HG02852 (cell line): ENCODE data around the gene KLB.

Experiments
- ATAC-seq: cut with Tn5 transposase; IDR thresholded peaks from one replicate; pipeline ENCODE4 v1.9.1; 2021; ENCODE audit warnings: mild to moderate bottlenecking, moderate library complexity; ENCODE audit not compliant: unreplicated experiment

KLB gene

GRCh38 chr4:39458505-39459300 lies 52.0 kb downstream of the KLB start, which contains the start of the genes LIAS and RPL9:
Gene LIAS, plus strand, starts transcription at chr4:39459056. Its CDS starts 62 bp downstream, at chr4:39459118.
Gene RPL9, minus strand, starts transcription at chr4:39458922. Its CDS starts 483 bp downstream, at chr4:39458439.
- peak; percentile 74 for ATAC-seq

- ATAC-seq: no peak
Observed at GRCh38 chr4:39464886-39465501, 58.3 kb downstream of the KLB start.

GRCh38 chr4:39466747-39467146 lies 60.0 kb downstream of the KLB start:
- ATAC-seq: no peak

GRCh38 chr4:39467464-39467863 lies 60.7 kb downstream of the KLB start:
- ATAC-seq: no peak

GRCh38 chr4:39469429-39470077 lies 62.8 kb downstream of the KLB start:
- ATAC-seq: no peak

- no peak for ATAC-seq
Observed at GRCh38 chr4:39470402-39470801, 63.7 kb downstream of the KLB start.

- ATAC-seq: no peak
Observed at GRCh38 chr4:39472396-39472795, 65.7 kb downstream of the KLB start.

GRCh38 chr4:39476187-39476895 lies 69.6 kb downstream of the KLB start:
- ATAC-seq: no peak

- ATAC-seq: no peak
Observed at GRCh38 chr4:39480251-39480650, 73.5 kb downstream of the KLB start.

GRCh38 chr4:39480902-39481695 lies 74.4 kb downstream of the KLB start:
- ATAC-seq: no peak

GRCh38 chr4:39484582-39485272 lies 78.0 kb downstream of the KLB start:
- ATAC-seq: no peak

- no peak for ATAC-seq
Observed at GRCh38 chr4:39486221-39486804, 79.6 kb downstream of the KLB start.

- no peak for ATAC-seq
Observed at GRCh38 chr4:39490322-39490721, 83.6 kb downstream of the KLB start.

GRCh38 chr4:39494354-39494753 lies 87.6 kb downstream of the KLB start:
- ATAC-seq: no peak

GRCh38 chr4:39495446-39496213 lies 88.9 kb downstream of the KLB start:
- ATAC-seq: no peak

GRCh38 chr4:39497909-39498726 lies 91.4 kb downstream of the KLB start:
- no peak for ATAC-seq

GRCh38 chr4:39498727-39499020 lies 91.9 kb downstream of the KLB start:
- ATAC-seq: no peak
